NOMO-1 (cell line): Measurements from ENCODE around the gene HORMAD2.
"Not testable (repeated sequence)": the region's sequence is repeated elsewhere in the genome, so short reads cannot be mapped to it uniquely, and the experiment has no call there.

Experiments used
- DNase-seq, 2 experiments: peaks; one replicate each; lab custom pipeline; 2025; ENCODE audit not compliant: unreplicated experiment in 2 of 2; lab: John Stamatoyannopoulos, UW

The HORMAD2 gene

GRCh38 chr22:30187094-30187493 lies 106.8 kb downstream of the HORMAD2 start:
- no peak for DNase-seq

GRCh38 chr22:30187529-30188407 lies 107.5 kb downstream of the HORMAD2 start:
- DNase-seq, result no peak

- DNase-seq, result no peak
Measured at GRCh38 chr22:30188911-30189310, 108.6 kb downstream of the HORMAD2 start.

GRCh38 chr22:30190574-30190973 lies 110.3 kb downstream of the HORMAD2 start:
- no peak for DNase-seq

GRCh38 chr22:30191040-30191701 lies 110.9 kb downstream of the HORMAD2 start:
- DNase-seq, result no peak

GRCh38 chr22:30192427-30192826 lies 112.2 kb downstream of the HORMAD2 start:
- DNase-seq, result peak in 1 of 2 experiments; percentile 30

GRCh38 chr22:30193031-30193775 lies 112.9 kb downstream of the HORMAD2 start:
- peak; percentile 58 to 90 for DNase-seq

- DNase-seq, result peak in 1 of 2 experiments; percentile 56
Measured at GRCh38 chr22:30195245-30196140, 115.2 kb downstream of the HORMAD2 start.

- peak; percentile 94 to 98 for DNase-seq
Measured at GRCh38 chr22:30196141-30196879, 116.0 kb downstream of the HORMAD2 start.

GRCh38 chr22:30196880-30197336 lies 116.6 kb downstream of the HORMAD2 start:
- DNase-seq, result no peak

- no peak for DNase-seq
Measured at GRCh38 chr22:30197389-30197788, 117.1 kb downstream of the HORMAD2 start.

- peak in 1 of 2 experiments; percentile 17 for DNase-seq
Measured at GRCh38 chr22:30198152-30198825, 118.0 kb downstream of the HORMAD2 start.

- DNase-seq, result no peak
Measured at GRCh38 chr22:30198921-30199320, 118.7 kb downstream of the HORMAD2 start.

- not testable (repeated sequence) for DNase-seq
Measured at GRCh38 chr22:30200905-30201304, 120.6 kb downstream of the HORMAD2 start.

- DNase-seq, result no peak
Measured at GRCh38 chr22:30201945-30202344, 121.7 kb downstream of the HORMAD2 start.

- no peak for DNase-seq
Measured at GRCh38 chr22:30202531-30203006, 122.3 kb downstream of the HORMAD2 start.

GRCh38 chr22:30204015-30204741 lies 123.9 kb downstream of the HORMAD2 start:
- DNase-seq, result no peak

- no peak for DNase-seq
Measured at GRCh38 chr22:30204742-30205111, 124.5 kb downstream of the HORMAD2 start.
